Measurements from ENCODE around the gene TNF.

DNA sequence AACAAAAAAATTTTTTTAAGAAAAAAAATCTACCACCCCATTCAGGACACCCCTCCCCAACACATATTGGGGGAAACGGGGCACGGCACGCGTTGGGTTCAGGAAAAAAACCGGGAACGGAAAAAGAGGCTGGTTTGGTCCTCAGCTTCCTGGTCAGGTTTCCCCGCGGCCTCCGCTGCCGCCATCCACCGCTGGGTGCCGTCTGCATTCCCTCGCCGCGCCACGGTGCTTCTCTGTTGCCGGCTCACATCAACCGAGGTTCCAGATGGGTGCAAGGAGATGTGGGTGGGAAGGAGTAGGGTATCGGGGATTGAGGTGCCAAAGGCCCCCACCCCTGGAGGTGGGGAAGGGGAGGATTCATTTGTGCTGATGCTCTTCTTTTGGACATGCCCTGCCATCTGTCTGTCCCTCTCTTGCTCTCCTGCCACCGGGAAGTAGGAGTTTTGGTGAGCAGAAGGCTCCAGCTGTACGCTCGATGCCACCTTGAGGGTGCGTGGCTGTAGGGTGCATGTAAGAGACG lies 40.8 kb upstream of the TNF start:
- TF ChIP-seq, protein P1, sequence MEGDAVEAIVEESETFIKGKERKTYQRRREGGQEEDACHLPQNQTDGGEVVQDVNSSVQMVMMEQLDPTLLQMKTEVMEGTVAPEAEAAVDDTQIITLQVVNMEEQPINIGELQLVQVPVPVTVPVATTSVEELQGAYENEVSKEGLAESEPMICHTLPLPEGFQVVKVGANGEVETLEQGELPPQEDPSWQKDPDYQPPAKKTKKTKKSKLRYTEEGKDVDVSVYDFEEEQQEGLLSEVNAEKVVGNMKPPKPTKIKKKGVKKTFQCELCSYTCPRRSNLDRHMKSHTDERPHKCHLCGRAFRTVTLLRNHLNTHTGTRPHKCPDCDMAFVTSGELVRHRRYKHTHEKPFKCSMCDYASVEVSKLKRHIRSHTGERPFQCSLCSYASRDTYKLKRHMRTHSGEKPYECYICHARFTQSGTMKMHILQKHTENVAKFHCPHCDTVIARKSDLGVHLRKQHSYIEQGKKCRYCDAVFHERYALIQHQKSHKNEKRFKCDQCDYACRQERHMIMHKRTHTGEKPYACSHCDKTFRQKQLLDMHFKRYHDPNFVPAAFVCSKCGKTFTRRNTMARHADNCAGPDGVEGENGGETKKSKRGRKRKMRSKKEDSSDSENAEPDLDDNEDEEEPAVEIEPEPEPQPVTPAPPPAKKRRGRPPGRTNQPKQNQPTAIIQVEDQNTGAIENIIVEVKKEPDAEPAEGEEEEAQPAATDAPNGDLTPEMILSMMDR (IDR thresholded peaks at IDR 0.05): no peak
- TF ChIP-seq, protein P2, sequence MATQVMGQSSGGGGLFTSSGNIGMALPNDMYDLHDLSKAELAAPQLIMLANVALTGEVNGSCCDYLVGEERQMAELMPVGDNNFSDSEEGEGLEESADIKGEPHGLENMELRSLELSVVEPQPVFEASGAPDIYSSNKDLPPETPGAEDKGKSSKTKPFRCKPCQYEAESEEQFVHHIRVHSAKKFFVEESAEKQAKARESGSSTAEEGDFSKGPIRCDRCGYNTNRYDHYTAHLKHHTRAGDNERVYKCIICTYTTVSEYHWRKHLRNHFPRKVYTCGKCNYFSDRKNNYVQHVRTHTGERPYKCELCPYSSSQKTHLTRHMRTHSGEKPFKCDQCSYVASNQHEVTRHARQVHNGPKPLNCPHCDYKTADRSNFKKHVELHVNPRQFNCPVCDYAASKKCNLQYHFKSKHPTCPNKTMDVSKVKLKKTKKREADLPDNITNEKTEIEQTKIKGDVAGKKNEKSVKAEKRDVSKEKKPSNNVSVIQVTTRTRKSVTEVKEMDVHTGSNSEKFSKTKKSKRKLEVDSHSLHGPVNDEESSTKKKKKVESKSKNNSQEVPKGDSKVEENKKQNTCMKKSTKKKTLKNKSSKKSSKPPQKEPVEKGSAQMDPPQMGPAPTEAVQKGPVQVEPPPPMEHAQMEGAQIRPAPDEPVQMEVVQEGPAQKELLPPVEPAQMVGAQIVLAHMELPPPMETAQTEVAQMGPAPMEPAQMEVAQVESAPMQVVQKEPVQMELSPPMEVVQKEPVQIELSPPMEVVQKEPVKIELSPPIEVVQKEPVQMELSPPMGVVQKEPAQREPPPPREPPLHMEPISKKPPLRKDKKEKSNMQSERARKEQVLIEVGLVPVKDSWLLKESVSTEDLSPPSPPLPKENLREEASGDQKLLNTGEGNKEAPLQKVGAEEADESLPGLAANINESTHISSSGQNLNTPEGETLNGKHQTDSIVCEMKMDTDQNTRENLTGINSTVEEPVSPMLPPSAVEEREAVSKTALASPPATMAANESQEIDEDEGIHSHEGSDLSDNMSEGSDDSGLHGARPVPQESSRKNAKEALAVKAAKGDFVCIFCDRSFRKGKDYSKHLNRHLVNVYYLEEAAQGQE (IDR thresholded peaks at IDR 0.05; ENCODE audit: insufficient read depth in 1 of 2, low read depth in 2 of 2, low read length in 1 of 2): no peak
- TF ChIP-seq POLR2AphosphoS5 (IDR thresholded peaks at IDR 0.05; ENCODE audit: low read depth, low read length) (no peak), TCF7L2 (IDR thresholded peaks at IDR 0.05; ENCODE audit: low read depth, low read length) (no peak), SIN3A (IDR thresholded peaks at IDR 0.05; ENCODE audit: borderline replicate concordance, insufficient read depth, low read depth, low read length) (no peak)

Data from Panc1 (cell line).